ENCODE measurements around the gene ZNF839.

DNA sequence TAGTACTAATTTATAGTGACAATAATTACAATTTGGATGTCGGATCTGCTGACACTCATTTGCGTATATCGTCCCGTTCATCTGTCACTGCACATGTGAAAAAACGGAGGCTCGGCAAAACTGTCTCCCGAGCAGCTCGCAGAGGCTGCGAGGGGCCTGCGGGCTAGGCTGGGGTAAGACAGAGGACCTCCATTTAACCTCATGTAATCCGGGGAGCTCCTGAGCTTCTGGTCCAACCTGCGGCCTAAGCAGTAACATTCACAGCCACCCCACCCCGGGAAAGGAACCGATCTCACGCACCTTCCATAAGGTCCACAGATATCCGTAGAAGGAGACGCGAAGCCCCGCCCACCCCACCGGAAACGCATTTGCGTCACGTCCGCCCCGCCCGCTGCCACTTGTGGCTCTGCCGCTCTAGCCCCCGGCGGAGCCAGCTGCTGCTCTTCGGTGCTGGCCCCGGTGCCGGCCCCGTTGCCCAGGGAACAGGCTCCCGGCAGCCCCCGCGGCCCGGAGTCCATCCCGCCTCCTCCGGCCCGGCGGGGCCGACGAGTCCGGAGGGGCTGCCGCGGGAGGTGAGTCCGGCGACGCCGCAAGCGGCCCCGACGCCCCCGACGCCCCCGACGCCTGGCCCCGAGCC lies 43.1 kb downstream of the ZNF839 start, which contains the start of the genes CINP and TECPR2:
- peak; percentile 80 for TF ChIP-seq POLR2A (IDR thresholded peaks at IDR 0.05)
- TF ChIP-seq CTCF (IDR thresholded peaks at IDR 0.05) = no peak

Data from transverse colon (tissue), 3 donors.